Ishikawa (cell line): ENCODE data around the gene POP4.

Experiments
- CEBPB ChIP-seq: IDR thresholded peaks from 2 replicates; pipeline ENCODE4 v1.6.1; 2012
- CREB1 ChIP-seq: IDR thresholded peaks from 2 replicates; pipeline ENCODE4 v1.6.1; 2012; ENCODE audit warnings: low read depth
- EP300 ChIP-seq: IDR thresholded peaks from 2 replicates; pipeline ENCODE4 v1.6.1; 2012; ENCODE audit warnings: borderline replicate concordance
- FOXM1 ChIP-seq: IDR thresholded peaks from 2 replicates; pipeline ENCODE4 v1.6.1; 2012; ENCODE audit warnings: low read depth, borderline replicate concordance
- MAX ChIP-seq: IDR thresholded peaks from 2 replicates; pipeline ENCODE4 v1.6.1; 2012
- TAF1 ChIP-seq: IDR thresholded peaks from 2 replicates; pipeline ENCODE4 v1.6.1; 2012; ENCODE audit warnings: low read depth, mild to moderate bottlenecking
- TCF12 ChIP-seq: IDR thresholded peaks from 2 replicates; pipeline ENCODE4 v1.6.1; 2012; ENCODE audit warnings: low read depth
- TEAD4 ChIP-seq: IDR thresholded peaks from 2 replicates; pipeline ENCODE4 v1.6.1; 2012
- YY1 ChIP-seq: IDR thresholded peaks from 2 replicates; pipeline ENCODE4 v1.6.1; 2012; ENCODE audit warnings: low read depth
- ZBTB7A ChIP-seq: IDR thresholded peaks from 2 replicates; pipeline ENCODE4 v1.6.1; 2012; ENCODE audit warnings: low read depth
- TF ChIP-seq, protein P1 (sequence below): IDR thresholded peaks from 2 replicates; pipeline ENCODE4 v1.6.1; 2012
- TF ChIP-seq, protein P2 (sequence below): IDR thresholded peaks from 2 replicates; pipeline ENCODE4 v1.6.1; 2012; ENCODE audit warnings: low read depth, mild to moderate bottlenecking

DNA sequence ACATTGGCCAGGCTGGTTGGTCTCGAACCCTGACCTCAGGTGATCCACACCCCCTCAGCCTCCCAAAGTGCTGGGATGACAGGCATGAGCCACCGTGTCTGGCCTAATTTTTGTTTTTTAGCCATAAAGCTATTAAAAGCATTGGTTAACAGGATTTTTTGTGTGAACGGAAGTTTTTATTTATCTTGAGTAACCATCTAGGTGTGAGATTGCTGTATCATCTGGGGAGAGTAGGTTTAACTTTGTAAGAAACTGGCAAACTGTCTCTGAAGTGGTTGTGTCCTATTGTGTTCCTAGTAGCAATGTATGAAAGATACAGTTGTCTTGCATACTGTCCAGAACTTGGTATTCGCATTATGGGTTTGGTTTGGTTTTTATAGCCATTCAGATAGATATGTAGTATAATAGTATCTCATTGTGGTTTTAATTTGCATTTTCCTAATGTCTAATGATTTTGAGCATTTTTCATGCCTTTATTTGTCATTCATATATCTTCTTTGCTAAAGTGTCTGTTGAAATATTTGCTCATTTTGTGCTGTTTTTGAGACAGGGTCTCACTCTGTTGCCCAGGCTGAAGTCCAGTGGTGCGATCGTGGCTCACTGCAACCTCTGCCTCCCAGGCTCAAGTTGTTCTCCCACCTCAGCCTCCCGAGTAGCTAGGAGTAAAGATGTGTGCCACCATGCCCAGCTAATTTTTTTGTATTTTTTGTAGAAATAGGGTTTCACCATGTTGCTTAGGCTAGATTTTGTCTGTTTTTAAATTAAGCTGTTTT is 45.7 kb downstream of the POP4 start:
- TF ChIP-seq ZBTB7A (no peak), CEBPB (no peak), CREB1 (no peak), TEAD4 (no peak), MAX (no peak), EP300 (no peak), TAF1 (no peak), YY1 (no peak), TCF12 (no peak), FOXM1 (no peak)
- TF ChIP-seq, protein P1, sequence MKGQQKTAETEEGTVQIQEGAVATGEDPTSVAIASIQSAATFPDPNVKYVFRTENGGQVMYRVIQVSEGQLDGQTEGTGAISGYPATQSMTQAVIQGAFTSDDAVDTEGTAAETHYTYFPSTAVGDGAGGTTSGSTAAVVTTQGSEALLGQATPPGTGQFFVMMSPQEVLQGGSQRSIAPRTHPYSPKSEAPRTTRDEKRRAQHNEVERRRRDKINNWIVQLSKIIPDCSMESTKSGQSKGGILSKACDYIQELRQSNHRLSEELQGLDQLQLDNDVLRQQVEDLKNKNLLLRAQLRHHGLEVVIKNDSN = no peak
- TF ChIP-seq, protein P2, sequence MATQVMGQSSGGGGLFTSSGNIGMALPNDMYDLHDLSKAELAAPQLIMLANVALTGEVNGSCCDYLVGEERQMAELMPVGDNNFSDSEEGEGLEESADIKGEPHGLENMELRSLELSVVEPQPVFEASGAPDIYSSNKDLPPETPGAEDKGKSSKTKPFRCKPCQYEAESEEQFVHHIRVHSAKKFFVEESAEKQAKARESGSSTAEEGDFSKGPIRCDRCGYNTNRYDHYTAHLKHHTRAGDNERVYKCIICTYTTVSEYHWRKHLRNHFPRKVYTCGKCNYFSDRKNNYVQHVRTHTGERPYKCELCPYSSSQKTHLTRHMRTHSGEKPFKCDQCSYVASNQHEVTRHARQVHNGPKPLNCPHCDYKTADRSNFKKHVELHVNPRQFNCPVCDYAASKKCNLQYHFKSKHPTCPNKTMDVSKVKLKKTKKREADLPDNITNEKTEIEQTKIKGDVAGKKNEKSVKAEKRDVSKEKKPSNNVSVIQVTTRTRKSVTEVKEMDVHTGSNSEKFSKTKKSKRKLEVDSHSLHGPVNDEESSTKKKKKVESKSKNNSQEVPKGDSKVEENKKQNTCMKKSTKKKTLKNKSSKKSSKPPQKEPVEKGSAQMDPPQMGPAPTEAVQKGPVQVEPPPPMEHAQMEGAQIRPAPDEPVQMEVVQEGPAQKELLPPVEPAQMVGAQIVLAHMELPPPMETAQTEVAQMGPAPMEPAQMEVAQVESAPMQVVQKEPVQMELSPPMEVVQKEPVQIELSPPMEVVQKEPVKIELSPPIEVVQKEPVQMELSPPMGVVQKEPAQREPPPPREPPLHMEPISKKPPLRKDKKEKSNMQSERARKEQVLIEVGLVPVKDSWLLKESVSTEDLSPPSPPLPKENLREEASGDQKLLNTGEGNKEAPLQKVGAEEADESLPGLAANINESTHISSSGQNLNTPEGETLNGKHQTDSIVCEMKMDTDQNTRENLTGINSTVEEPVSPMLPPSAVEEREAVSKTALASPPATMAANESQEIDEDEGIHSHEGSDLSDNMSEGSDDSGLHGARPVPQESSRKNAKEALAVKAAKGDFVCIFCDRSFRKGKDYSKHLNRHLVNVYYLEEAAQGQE = no peak
